MM.1S (cell line): ENCODE results near the gene MMP25.

Experiments
- DNase-seq: peaks from one replicate; pipeline ENCODE4 v3.0.0-alpha.2; 2015
- H2AFZ ChIP-seq: fragments of 300-600 bp; sonication (generic); 2 replicates; pipeline ENCODE4 v1.6.0; 2016; ENCODE audit warnings: antibody characterized with exemption, low read length
- H3F3A ChIP-seq: fragments of 300-600 bp; sonication (generic); 2 replicates; pipeline ENCODE4 v1.6.1; 2016; ENCODE audit warnings: mild to moderate bottlenecking, antibody characterized with exemption, low read length, moderate library complexity, mixed read lengths; ENCODE audit not compliant: insufficient read depth
- H3K27ac ChIP-seq: fragments of 300-600 bp; sonication (generic); 2 replicates; pipeline ENCODE4 v1.5.1; 2016; ENCODE audit warnings: mild to moderate bottlenecking, low read length
- H3K27me3 ChIP-seq: fragments of 300-600 bp; sonication (generic); replicated peaks from 2 replicates; pipeline ENCODE4 v1.6.0; 2016; ENCODE audit warnings: low read length; ENCODE audit not compliant: insufficient read depth
- H3K36me3 ChIP-seq: fragments of 300-600 bp; sonication (generic); replicated peaks from 2 replicates; pipeline ENCODE4 v1.6.1; 2016; ENCODE audit warnings: mild to moderate bottlenecking, low read length, mixed read lengths; ENCODE audit not compliant: insufficient read depth
- H3K4me1 ChIP-seq: fragments of 300-600 bp; sonication (generic); 2 replicates; pipeline ENCODE4 v1.6.1; 2016; ENCODE audit warnings: low read length, mixed read lengths
- H3K4me2 ChIP-seq: fragments of 300-600 bp; sonication (generic); 2 replicates; pipeline ENCODE4 v1.6.0; 2016; ENCODE audit warnings: low read depth, low read length
- H3K4me3 ChIP-seq: fragments of 300-600 bp; sonication (generic); 2 replicates; pipeline ENCODE4 v1.5.1; 2016; ENCODE audit warnings: low read length, mixed read lengths
- H3K79me2 ChIP-seq: fragments of 300-600 bp; sonication (generic); 2 replicates; pipeline ENCODE4 v1.6.1; 2016; ENCODE audit warnings: mixed run types, low read length, mixed read lengths
- H3K9ac ChIP-seq: fragments of 300-600 bp; sonication (generic); 2 replicates; pipeline ENCODE4 v1.6.1; 2016; ENCODE audit warnings: low read length, mixed read lengths
- H3K9me2 ChIP-seq: fragments of 300-600 bp; sonication (generic); replicated peaks from 2 replicates; pipeline ENCODE4 v1.6.1; 2016; ENCODE audit warnings: mild to moderate bottlenecking, low read length, mixed read lengths; ENCODE audit not compliant: insufficient read depth
- H3K9me3 ChIP-seq: fragments of 300-600 bp; sonication (generic); replicated peaks from 2 replicates; pipeline ENCODE4 v1.6.1; 2016; ENCODE audit warnings: mild to moderate bottlenecking, low read length, mixed read lengths; ENCODE audit not compliant: insufficient read depth
- H4K20me1 ChIP-seq: fragments of 300-600 bp; sonication (generic); 2 replicates; pipeline ENCODE4 v1.6.1; 2016; ENCODE audit warnings: mild to moderate bottlenecking, low read length, moderate library complexity, mixed read lengths; ENCODE audit not compliant: insufficient read depth
- CTCF ChIP-seq: fragments of 300-600 bp; sonication (generic); IDR thresholded peaks from 2 replicates; pipeline ENCODE4 v1.5.1; 2016; ENCODE audit warnings: antibody characterized with exemption, low read length, mixed read lengths
- EZH2 ChIP-seq: fragments of 300-600 bp; sonication (generic); optimal IDR thresholded peaks from 2 replicates; pipeline ENCODE3; 2017; ENCODE audit warnings: low read depth, mild to moderate bottlenecking, antibody characterized with exemption, low read length, mixed read lengths
- EZH2phosphoT487 ChIP-seq: fragments of 300-600 bp; sonication (generic); IDR thresholded peaks from 2 replicates; pipeline ENCODE4 v1.6.1; 2018; ENCODE audit warnings: antibody characterized with exemption, low read length

MMP25 gene

DNA sequence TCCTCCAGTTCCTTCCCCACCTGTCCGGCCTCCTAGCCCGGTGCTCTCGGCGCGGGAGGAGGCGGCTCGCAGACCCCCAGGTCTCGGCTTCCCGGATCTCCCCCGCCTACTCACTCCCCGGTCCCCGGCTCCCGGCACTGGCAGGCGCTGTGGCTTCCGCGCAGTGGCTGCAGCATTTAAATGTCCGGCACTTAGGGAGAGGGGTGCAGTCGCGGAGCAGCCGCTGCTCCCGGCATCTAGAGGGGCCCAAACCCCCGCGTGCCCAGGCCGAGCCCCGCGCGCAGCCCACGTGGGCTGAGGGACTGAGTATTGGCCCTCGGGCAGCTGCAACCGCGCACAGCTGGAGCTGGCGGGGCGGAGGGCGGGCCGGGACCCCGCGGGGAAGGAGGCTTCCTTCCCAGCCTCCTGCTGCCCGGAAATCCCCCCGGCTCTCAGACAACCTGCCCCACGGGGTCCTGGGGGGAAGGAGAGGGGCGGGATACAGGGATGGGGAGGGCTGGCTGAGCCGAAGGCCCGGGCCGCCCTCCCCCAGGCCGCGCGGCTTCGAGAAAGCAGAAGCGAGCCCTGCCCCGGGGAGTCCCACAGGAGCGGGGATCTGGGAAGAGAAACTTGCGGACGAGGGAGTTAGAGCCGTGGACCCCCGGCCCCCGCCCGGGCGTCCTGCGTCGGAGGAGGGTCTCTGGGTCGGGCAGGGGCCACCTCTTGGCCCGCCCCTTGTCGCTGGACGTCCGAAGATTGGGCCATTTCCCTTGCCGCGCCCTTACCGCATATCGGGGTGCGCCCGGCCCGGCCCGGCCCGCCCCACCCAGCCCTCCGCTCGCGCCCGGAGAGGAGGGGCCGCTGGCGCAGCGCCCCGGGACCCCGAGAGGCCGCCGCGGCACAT, at the start of gene MMP25:
Gene MMP25, plus strand, starts transcription at position 804 of the 883 bp plus-strand sequence. CDS start 357 bp downstream, outside the sequence.
- Histone ChIP-seq H3K27ac (no peak within 1 kb of the TSS), H3K36me3 (no peaks in the 10 kb centered on the region), H3K4me1 (0 out of 2 replicates have a peak, but pooled peaks cover 5% of the 10 kb centered on the region), H3K79me2 (no peaks in the 10 kb centered on the region), H3K27me3 (peaks cover 91% of the 10 kb centered on the region), H3K9ac (no peak within 1 kb of the TSS; the same call in 1 of the 2 replicates), H3K4me3 (peak within 1 kb of the TSS; percentile 51), H4K20me1 (no peaks in the 10 kb centered on the region), H3F3A (no peaks in the 10 kb centered on the region), H3K4me2 (peak within 1 kb of the TSS; percentile 88), H3K9me3 (no peaks in the 10 kb centered on the region), H2AFZ (peak within 1 kb of the TSS; percentile 27; the same call in 1 of the 2 replicates), H3K9me2 (no peaks in the 10 kb centered on the region)
- no peak for DNase-seq
- peak; percentile 74; the same call in 1 of the 2 replicates for TF ChIP-seq EZH2phosphoT487
- peak; percentile 97 for TF ChIP-seq EZH2
- TF ChIP-seq CTCF = no peak

DNA sequence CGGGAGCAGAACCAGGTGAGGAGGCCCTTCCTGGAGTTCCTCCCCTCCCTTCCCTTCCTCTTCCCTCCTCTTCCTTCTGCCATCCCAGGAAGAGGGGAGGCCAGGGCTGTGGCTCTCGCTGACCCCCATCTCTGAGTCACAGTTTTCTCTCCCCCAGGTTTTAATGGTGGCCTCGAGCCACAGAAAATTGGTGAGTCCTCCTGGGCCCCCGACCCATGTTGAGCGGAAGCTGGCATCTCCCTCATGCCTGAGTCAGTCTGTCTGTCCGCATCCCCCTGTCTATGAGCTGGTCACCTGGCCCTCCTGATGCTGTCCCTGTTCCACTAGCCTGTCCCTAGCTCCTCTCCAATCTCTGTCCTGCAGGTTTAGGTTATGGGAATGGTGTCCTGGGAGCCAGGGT, 46.4 kb upstream of the MMP25 start:
- H3K4me2 ChIP-seq = no peak overlapping the region
- TF ChIP-seq EZH2phosphoT487 (no peak), EZH2 (no peak), CTCF (no peak)
- no peaks in the 10 kb centered on the region for H3K4me1 ChIP-seq
- H3K79me2 ChIP-seq = no peaks in the 10 kb centered on the region
- H3K9me2 ChIP-seq = no peaks in the 10 kb centered on the region
- no peaks in the 10 kb centered on the region for H3K36me3 ChIP-seq
- no peaks in the 10 kb centered on the region for H4K20me1 ChIP-seq
- no peak overlapping the region for H2AFZ ChIP-seq
- H3F3A ChIP-seq = no peaks in the 10 kb centered on the region
- peaks cover 78% of the 10 kb centered on the region for H3K27me3 ChIP-seq
- no peak overlapping the region for H3K27ac ChIP-seq
- H3K4me3 ChIP-seq = no peak overlapping the region
- H3K9ac ChIP-seq = no peak overlapping the region
- no peaks in the 10 kb centered on the region for H3K9me3 ChIP-seq
- no peak for DNase-seq

- Histone ChIP-seq H3K9ac (no peak overlapping the region), H3K36me3 (no peaks in the 10 kb centered on the region), H2AFZ (no peak overlapping the region), H3K27ac (no peak overlapping the region), H3K4me3 (no peak overlapping the region), H3K4me2 (no peak overlapping the region), H3K9me3 (no peaks in the 10 kb centered on the region), H3K27me3 (peaks cover 72% of the 10 kb centered on the region), H3K4me1 (no peaks in the 10 kb centered on the region), H4K20me1 (no peaks in the 10 kb centered on the region), H3K79me2 (no peaks in the 10 kb centered on the region), H3F3A (no peaks in the 10 kb centered on the region), H3K9me2 (no peaks in the 10 kb centered on the region)
- TF ChIP-seq EZH2phosphoT487 (no peak), CTCF (no peak), EZH2 (no peak)
- no peak for DNase-seq
Measured at GRCh38 chr16:3000540-3000939, 45.8 kb upstream of the MMP25 start.
